Measurements from ENCODE around the gene TNRC6C. TPM values are rescaled to one million over a fixed set of nuclear protein-coding genes. Genes with fewer than 3 reads are reported as not detected.

Gene TNRC6C
- total RNA-seq, 1 donor, result 6.2 TPM

GRCh38 chr17:78032166-78032565 is 73.7 kb downstream of the TNRC6C start:
- Histone ChIP-seq H3K4me3 (ENCODE audit: insufficient read depth, low read length) (no peak overlapping the region), H3K27ac (ENCODE audit: low read depth, low read length) (peak overlapping the region; percentile 30), H3K4me2 (ENCODE audit: insufficient read depth, low read length) (no peak overlapping the region), H2AFZ (ENCODE audit: low read length) (no peak overlapping the region), H3K9me3 (ENCODE audit: low read depth, low read length) (no peaks in the 10 kb centered on the region), H3K4me1 (ENCODE audit: insufficient read depth, low read length) (peaks cover 20% of the 10 kb centered on the region), H3K79me2 (ENCODE audit: insufficient read depth, low read length) (no peaks in the 10 kb centered on the region), H4K20me1 (ENCODE audit: insufficient read depth, low read length) (no peaks in the 10 kb centered on the region), H3K36me3 (ENCODE audit: insufficient read depth, low read length) (no peaks in the 10 kb centered on the region), H3K27me3 (ENCODE audit: insufficient read depth, low read length) (no peaks in the 10 kb centered on the region)
- peak; percentile 83 for DNase-seq (ENCODE audit: insufficient read length, low spot score, missing footprints)
- TF ChIP-seq, protein P1, sequence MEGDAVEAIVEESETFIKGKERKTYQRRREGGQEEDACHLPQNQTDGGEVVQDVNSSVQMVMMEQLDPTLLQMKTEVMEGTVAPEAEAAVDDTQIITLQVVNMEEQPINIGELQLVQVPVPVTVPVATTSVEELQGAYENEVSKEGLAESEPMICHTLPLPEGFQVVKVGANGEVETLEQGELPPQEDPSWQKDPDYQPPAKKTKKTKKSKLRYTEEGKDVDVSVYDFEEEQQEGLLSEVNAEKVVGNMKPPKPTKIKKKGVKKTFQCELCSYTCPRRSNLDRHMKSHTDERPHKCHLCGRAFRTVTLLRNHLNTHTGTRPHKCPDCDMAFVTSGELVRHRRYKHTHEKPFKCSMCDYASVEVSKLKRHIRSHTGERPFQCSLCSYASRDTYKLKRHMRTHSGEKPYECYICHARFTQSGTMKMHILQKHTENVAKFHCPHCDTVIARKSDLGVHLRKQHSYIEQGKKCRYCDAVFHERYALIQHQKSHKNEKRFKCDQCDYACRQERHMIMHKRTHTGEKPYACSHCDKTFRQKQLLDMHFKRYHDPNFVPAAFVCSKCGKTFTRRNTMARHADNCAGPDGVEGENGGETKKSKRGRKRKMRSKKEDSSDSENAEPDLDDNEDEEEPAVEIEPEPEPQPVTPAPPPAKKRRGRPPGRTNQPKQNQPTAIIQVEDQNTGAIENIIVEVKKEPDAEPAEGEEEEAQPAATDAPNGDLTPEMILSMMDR (IDR thresholded peaks at IDR 0.05; ENCODE audit: extremely low read depth, low read depth, low read length), result no peak

DNA sequence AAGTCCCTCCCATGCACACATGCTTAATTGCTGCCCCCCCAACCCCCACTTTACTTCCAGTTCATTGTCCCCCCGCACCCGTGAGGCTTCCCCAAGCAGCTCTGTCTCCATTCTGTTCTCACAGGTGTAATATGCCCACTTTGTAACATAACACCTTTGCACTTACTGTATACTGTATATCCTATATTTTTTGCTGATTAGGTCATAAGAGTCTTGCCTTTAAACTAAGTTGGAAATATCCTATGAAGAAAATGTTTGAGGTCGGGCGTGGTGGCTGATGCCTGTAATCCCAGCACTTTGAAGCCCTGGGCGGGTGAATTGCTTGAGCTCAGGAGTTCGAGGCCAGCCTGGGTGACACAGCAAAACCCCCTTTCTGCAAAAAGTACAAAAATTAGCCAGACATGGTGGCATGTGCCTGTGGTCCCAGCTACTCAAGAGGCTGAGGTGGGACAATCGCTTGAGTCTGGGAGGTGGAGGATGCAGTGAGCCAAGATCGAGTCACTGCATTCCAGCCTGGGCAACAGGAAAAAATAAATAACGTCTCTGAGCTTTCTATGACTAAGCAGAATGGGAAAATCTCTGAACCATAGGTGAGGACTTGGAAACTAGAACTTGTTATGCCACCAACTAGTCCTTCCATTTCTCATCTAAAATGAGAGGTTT is 76.1 kb downstream of the TNRC6C start:
- Histone ChIP-seq H3K36me3 (ENCODE audit: insufficient read depth, low read length) (no peaks in the 10 kb centered on the region), H3K27ac (ENCODE audit: low read depth, low read length) (no peak overlapping the region), H3K4me1 (ENCODE audit: insufficient read depth, low read length) (peaks cover 20% of the 10 kb centered on the region), H3K27me3 (ENCODE audit: insufficient read depth, low read length) (no peaks in the 10 kb centered on the region), H2AFZ (ENCODE audit: low read length) (no peak overlapping the region), H4K20me1 (ENCODE audit: insufficient read depth, low read length) (no peaks in the 10 kb centered on the region), H3K9me3 (ENCODE audit: low read depth, low read length) (no peaks in the 10 kb centered on the region), H3K79me2 (ENCODE audit: insufficient read depth, low read length) (no peaks in the 10 kb centered on the region), H3K4me3 (ENCODE audit: insufficient read depth, low read length) (no peak overlapping the region), H3K4me2 (ENCODE audit: insufficient read depth, low read length) (no peak overlapping the region)
- TF ChIP-seq, protein P1 (IDR thresholded peaks at IDR 0.05; ENCODE audit: extremely low read depth, low read depth, low read length), result no peak
- no peak for DNase-seq (ENCODE audit: insufficient read length, low spot score, missing footprints)

DNA sequence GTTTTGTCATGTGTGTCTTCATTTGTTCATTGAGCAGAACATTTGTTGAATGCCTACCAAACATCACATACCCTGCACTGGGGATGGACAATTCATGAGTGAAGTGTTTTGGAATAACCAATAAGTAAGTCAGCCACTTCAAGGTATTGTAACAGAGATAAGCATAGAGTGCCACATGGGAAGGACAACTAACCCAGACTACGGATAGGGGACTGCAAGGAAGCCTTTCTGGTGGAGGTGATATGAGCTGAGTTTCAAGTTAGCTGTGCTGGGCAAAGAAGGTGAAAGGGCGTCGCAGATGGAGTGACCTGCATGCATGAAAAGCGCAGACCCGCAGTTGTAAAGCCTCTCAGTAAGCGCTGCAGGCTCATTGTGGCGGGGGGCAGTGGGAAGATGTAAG is 78.8 kb downstream of the TNRC6C start:
- no peak overlapping the region for H3K4me3 ChIP-seq (ENCODE audit: insufficient read depth, low read length)
- peak; percentile 22 for DNase-seq (ENCODE audit: insufficient read length, low spot score, missing footprints)
- H3K27me3 ChIP-seq (ENCODE audit: insufficient read depth, low read length), result no peaks in the 10 kb centered on the region
- H2AFZ ChIP-seq (ENCODE audit: low read length), result no peak overlapping the region
- TF ChIP-seq, protein P1 (IDR thresholded peaks at IDR 0.05; ENCODE audit: extremely low read depth, low read depth, low read length), result no peak
- no peaks in the 10 kb centered on the region for H3K36me3 ChIP-seq (ENCODE audit: insufficient read depth, low read length)
- no peaks in the 10 kb centered on the region for H4K20me1 ChIP-seq (ENCODE audit: insufficient read depth, low read length)
- H3K4me2 ChIP-seq (ENCODE audit: insufficient read depth, low read length), result no peak overlapping the region
- no peaks in the 10 kb centered on the region for H3K9me3 ChIP-seq (ENCODE audit: low read depth, low read length)
- peaks cover 3% of the 10 kb centered on the region for H3K79me2 ChIP-seq (ENCODE audit: insufficient read depth, low read length)
- H3K27ac ChIP-seq (ENCODE audit: low read depth, low read length), result no peak overlapping the region
- H3K4me1 ChIP-seq (ENCODE audit: insufficient read depth, low read length), result peaks cover 18% of the 10 kb centered on the region

- Histone ChIP-seq H3K27ac (ENCODE audit: low read depth, low read length) (no peak overlapping the region), H3K4me3 (ENCODE audit: insufficient read depth, low read length) (no peak overlapping the region), H3K36me3 (ENCODE audit: insufficient read depth, low read length) (no peaks in the 10 kb centered on the region), H3K27me3 (ENCODE audit: insufficient read depth, low read length) (no peaks in the 10 kb centered on the region), H4K20me1 (ENCODE audit: insufficient read depth, low read length) (no peaks in the 10 kb centered on the region), H3K79me2 (ENCODE audit: insufficient read depth, low read length) (peaks cover 12% of the 10 kb centered on the region), H3K4me2 (ENCODE audit: insufficient read depth, low read length) (no peak overlapping the region), H3K4me1 (ENCODE audit: insufficient read depth, low read length) (peaks cover 15% of the 10 kb centered on the region), H2AFZ (ENCODE audit: low read length) (no peak overlapping the region), H3K9me3 (ENCODE audit: low read depth, low read length) (no peaks in the 10 kb centered on the region)
- TF ChIP-seq, protein P1 (IDR thresholded peaks at IDR 0.05; ENCODE audit: extremely low read depth, low read depth, low read length), result no peak
- DNase-seq (ENCODE audit: insufficient read length, low spot score, missing footprints), result peak; percentile 31
Observed at GRCh38 chr17:78038748-78039288, 80.3 kb downstream of the TNRC6C start.

All from osteoblast (primary cell).